Heart right ventricle (tissue), 16 donors: ENCODE results near the gene EIF2D. TPM values are rescaled to one million over a fixed set of nuclear protein-coding genes. Genes with fewer than 3 reads are reported as not detected.

ENCODE experiments used
- ATAC-seq, 8 donors: fragments of 200-7000 bp; cut with Tn5 transposase; one replicate each; pipeline ENCODE4 v1.9.1; 2020; ENCODE audit warnings: mild to moderate bottlenecking in 8 of 8, moderate library complexity in 8 of 8, moderate number of reproducible peaks in 1 of 8
- DNase-seq, 2 donors: peaks; one replicate each; pipeline ENCODE4 v3.0.0-alpha.2; 2020
- H3K27ac ChIP-seq, 10 donors: fragments of 200-600 bp; sonication (generic) in 2 of 10; one replicate each; pipeline versions ENCODE4 v1.5.0 to v1.8.0; 2020 to 2022; ENCODE audit warnings: mild to moderate bottlenecking in 3 of 10
- H3K27me3 ChIP-seq, 7 donors: fragments of 200-600 bp; one replicate each; pipeline ENCODE4 v1.8.0; 2021 to 2022; ENCODE audit warnings: mild to moderate bottlenecking in 2 of 7
- H3K36me3 ChIP-seq, 9 donors: fragments of 200-600 bp; sonication (generic) in 1 of 9; one replicate each; pipeline versions ENCODE4 v1.5.0 to v1.8.0; 2020 to 2022; ENCODE audit warnings: mild to moderate bottlenecking in 2 of 9
- H3K4me1 ChIP-seq, 9 donors: fragments of 200-600 bp; sonication (generic) in 1 of 9; one replicate each; pipeline versions ENCODE4 v1.5.0 to v1.8.0; 2020 to 2022; ENCODE audit warnings: mild to moderate bottlenecking in 4 of 9
- H3K4me3 ChIP-seq, 10 donors: fragments of 200-600 bp; sonication (generic) in 2 of 10; one replicate each; pipeline versions ENCODE4 v1.5.0 to v1.8.0; 2020 to 2022; ENCODE audit warnings: mild to moderate bottlenecking in 7 of 10, moderate library complexity in 2 of 10
- H3K9me3 ChIP-seq, 11 donors: fragments of 200-600 bp in 10 of 11; sonication (generic) in 2 of 11; one replicate each; pipeline versions ENCODE4 v1.5.0 to v1.8.0; 2013 to 2022; ENCODE audit warnings: mild to moderate bottlenecking in 2 of 11, control low read depth in 1 of 11, moderate library complexity in 1 of 11
- CTCF ChIP-seq, 9 donors: fragments of 200-600 bp; sonication (generic) in 2 of 9; IDR thresholded peaks; one replicate each; pipeline versions ENCODE4 v1.5.0 to v1.8.0; 2021 to 2022; ENCODE audit warnings: antibody characterized with exemption in 9 of 9, mild to moderate bottlenecking in 5 of 9, moderate library complexity in 1 of 9
- WGBS, 2 donors: extraction: QIAGEN DNeasy Blood & Tissue Kit; methylation state at CpG; one replicate each; pipeline ENCODE4 v1.1.7; 2013; ENCODE audit warnings: inconsistent platforms in 1 of 2; 5-methylcytosine and 5-hydroxymethylcytosine counted together
- intact Hi-C, 10 donors: fragments of 100-400 bp; cut with DNase I; formaldehyde crosslinking; loops; one replicate each; pipeline versions ENCODE4 v1.11.1 to v1.14.2; 2022
- polyA plus RNA-seq, 2 donors: library from polyadenylated mRNA; stranded (reverse); fragments of 200-250 nt; gene quantifications; one replicate each; pipeline ENCODE4 v1.2.3, GENCODE V29; 2013
- total RNA-seq, 10 donors: library from RNA; stranded (reverse); fragmentation: NEBNext Ultra II Directional in 3 of 10; extraction: Animal tissue kit (Norgen Biotek cat#: 25700) in 3 of 10; gene quantifications; one replicate each; pipeline versions ENCODE4 v1.2.1 to v1.2.4, GENCODE V29; 2021 to 2023
- donor health status: Arrhythmogenic right ventricular cardiomyopathy.
- donor health status: ischemic (EF 13 %, LVEDD 7.1; RV severe dilation, severe dysfunction).
- donor health status: healthy with polysubstance abuse.
- donor health status: DM: no; HTN: yes; CAD: no.
- donor health status: DM: no; HTN: no; CAD: no.
- donor health status: ischemic (EF 25% LVEDD 6.9; RV normal size, moderate dysfunction).
- donor health status: ischemic (EF 25% LVEDD 5.7; RV mildly dilated, moderate dysfunction).
- donor health status: healthy.
- donor health status: DM: yes; HTN: yes; CAD: no.
- donor health status: Ischemic cardiomyopathy.
- donor health status: ischemic (EF 35%, LVEDD 5.7; RV mildly dilated, moderate dysfunction).
- donor health status: nonischemic (EF 11% LVEDD 7.7; RV severe dilation, severe dysfunction).
- donor health status: DM: yes; HTN: yes; CAD: no.
- donor health status: PGD.
- donor health status: ischemic (EF 29% LVEDD 5.4; RV normal size, mild dysfunction).
- donor health status: nonischemic (EF 23%, LVEDD 6.1; RV moderate dilation, normal function).

EIF2D gene
- total and polyA plus RNA-seq, 12 donors, result 16.8 to 35.6 (median 29.5) TPM

GRCh38 chr1:206651014-206651413 lies 38.7 kb upstream of the EIF2D start:
- Histone ChIP-seq H3K27me3 (no peaks in the 10 kb centered on the region), H3K9me3 (no peaks in the 10 kb centered on the region), H3K4me1 (peaks cover 29 to 82% (median 61%) of the 10 kb centered on the region in 9 donors), H3K4me3 (no peak overlapping the region), H3K27ac (peak overlapping the region in 6 of 10 donors; percentile 41 to 96 (median 80)), H3K36me3 (peaks cover 0 to 36% (median 7%) of the 10 kb centered on the region in 9 donors)
- TF ChIP-seq CTCF (IDR thresholded peaks at IDR 0.05), result no peak
- 94 to 95% methylated on average over 3 of the region's 3 CpGs for WGBS, 2 donors
- ATAC-seq, result no peak
- intact Hi-C loops, result loop anchor here in 2 of 10 donors (10.0 kb wide), 1 partner anchor 74 kb away; no protein-coding TSS in a partner anchor
- no peak for DNase-seq

- H3K36me3 ChIP-seq, result peaks cover 0 to 41% (median 7%) of the 10 kb centered on the region in 9 donors
- DNase-seq (no peak), ATAC-seq (peak in 5 of 8 donors; percentile 34 to 60 (median 47))
- WGBS, 2 donors, result 56 to 62% methylated on average over 5 of the region's 5 CpGs
- peak overlapping the region; percentile 41 to 96 (median 76) for H3K27ac ChIP-seq
- peaks cover 21 to 66% (median 45%) of the 10 kb centered on the region in 9 donors for H3K4me1 ChIP-seq
- intact Hi-C loops, result no loop called here
- no peaks in the 10 kb centered on the region for H3K27me3 ChIP-seq
- H3K9me3 ChIP-seq, result no peaks in the 10 kb centered on the region
- H3K4me3 ChIP-seq, result no peak overlapping the region
- TF ChIP-seq CTCF (IDR thresholded peaks at IDR 0.05), result no peak
Measured at GRCh38 chr1:206649261-206649921, 37.1 kb upstream of the EIF2D start.

- DNase-seq (no peak), ATAC-seq (no peak)
- H3K4me1 ChIP-seq, result peaks cover 14 to 44% (median 27%) of the 10 kb centered on the region in 9 donors
- H3K4me3 ChIP-seq, result no peak overlapping the region
- H3K27me3 ChIP-seq, result no peaks in the 10 kb centered on the region
- H3K9me3 ChIP-seq, result no peaks in the 10 kb centered on the region
- intact Hi-C loops, result no loop called here
- H3K27ac ChIP-seq, result no peak overlapping the region
- H3K36me3 ChIP-seq, result peaks cover 0 to 58% (median 7%) of the 10 kb centered on the region in 9 donors
- no peak for TF ChIP-seq CTCF (IDR thresholded peaks at IDR 0.05)
Measured at GRCh38 chr1:206647224-206647623, 35.0 kb upstream of the EIF2D start.

GRCh38 chr1:206646504-206646903 lies 34.2 kb upstream of the EIF2D start:
- 92 to 93% methylated on average over 1 of the region's 1 CpG for WGBS, 2 donors
- H3K9me3 ChIP-seq, result no peaks in the 10 kb centered on the region
- DNase-seq, result no peak
- H3K27me3 ChIP-seq, result no peaks in the 10 kb centered on the region
- no peak overlapping the region for H3K4me3 ChIP-seq
- ATAC-seq, result no peak
- intact Hi-C loops, result no loop called here
- no peak for TF ChIP-seq CTCF (IDR thresholded peaks at IDR 0.05)
- peaks cover 14 to 39% (median 23%) of the 10 kb centered on the region in 9 donors for H3K4me1 ChIP-seq
- peaks cover 0 to 52% (median 7%) of the 10 kb centered on the region in 9 donors for H3K36me3 ChIP-seq
- no peak overlapping the region for H3K27ac ChIP-seq
